Cardiac fibroblast (primary cell): ENCODE measurements around the gene NPL.
A peak's percentile ranks its signal among the peaks of the same experiment; 100 is the strongest.

Source experiments
- DNase-seq, 2 donors: peaks; one replicate each; pipeline versions ENCODE4 v3.0.0 to v3.0.0-alpha.2; 2010; ENCODE audit warnings: low read depth in 2 of 2
- H3K4me3 ChIP-seq, 2 donors: replicated peaks in 1 of 2; 1 replicate in 1 of 2; 2 replicates in 1 of 2; pipeline ENCODE4 v1.5.1; 2011; ENCODE audit warnings: low read depth in 2 of 2, low read length in 2 of 2, mild to moderate bottlenecking in 2 of 2, moderate library complexity in 1 of 2
- CTCF ChIP-seq: IDR thresholded peaks from one replicate; pipeline ENCODE4 v1.5.1; 2011; ENCODE audit warnings: low read depth, mild to moderate bottlenecking, low read length, inconsistent platforms

Gene NPL

GRCh38 chr1:182789138-182790076 lies at the start of gene NPL:
Gene NPL, plus strand, starts transcription at chr1:182789773. Its CDS starts 4,599 bp downstream, at chr1:182794372.
- TF ChIP-seq CTCF: no peak
- peak; percentile 73 to 86 for DNase-seq
- peak within 1 kb of the TSS; percentile 59 to 69 for H3K4me3 ChIP-seq

DNA sequence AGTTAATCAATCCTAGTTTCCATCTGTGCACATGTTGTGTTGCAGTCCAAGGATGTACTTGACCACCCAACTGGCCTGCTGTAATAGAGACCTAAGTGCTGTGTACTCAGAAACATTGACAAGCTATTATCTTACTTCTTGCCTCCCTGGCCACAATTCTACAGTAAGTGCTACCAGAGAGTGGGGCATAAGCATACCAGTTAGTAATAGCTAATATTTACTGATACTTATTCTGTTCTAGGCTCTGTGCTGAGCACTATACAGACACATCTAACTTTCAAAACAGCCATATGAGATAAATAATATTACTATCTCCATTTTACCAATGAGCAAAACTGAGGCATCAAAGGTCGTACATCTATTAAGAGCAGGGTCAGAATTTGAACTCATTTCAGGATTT lies 49.5 kb upstream of the NPL start:
- H3K4me3 ChIP-seq: no peak overlapping the region
- DNase-seq: no peak
- TF ChIP-seq CTCF: no peak

GRCh38 chr1:182742780-182743179 lies 46.8 kb upstream of the NPL start:
- no peak for TF ChIP-seq CTCF
- H3K4me3 ChIP-seq: no peak overlapping the region
- DNase-seq: no peak

DNA sequence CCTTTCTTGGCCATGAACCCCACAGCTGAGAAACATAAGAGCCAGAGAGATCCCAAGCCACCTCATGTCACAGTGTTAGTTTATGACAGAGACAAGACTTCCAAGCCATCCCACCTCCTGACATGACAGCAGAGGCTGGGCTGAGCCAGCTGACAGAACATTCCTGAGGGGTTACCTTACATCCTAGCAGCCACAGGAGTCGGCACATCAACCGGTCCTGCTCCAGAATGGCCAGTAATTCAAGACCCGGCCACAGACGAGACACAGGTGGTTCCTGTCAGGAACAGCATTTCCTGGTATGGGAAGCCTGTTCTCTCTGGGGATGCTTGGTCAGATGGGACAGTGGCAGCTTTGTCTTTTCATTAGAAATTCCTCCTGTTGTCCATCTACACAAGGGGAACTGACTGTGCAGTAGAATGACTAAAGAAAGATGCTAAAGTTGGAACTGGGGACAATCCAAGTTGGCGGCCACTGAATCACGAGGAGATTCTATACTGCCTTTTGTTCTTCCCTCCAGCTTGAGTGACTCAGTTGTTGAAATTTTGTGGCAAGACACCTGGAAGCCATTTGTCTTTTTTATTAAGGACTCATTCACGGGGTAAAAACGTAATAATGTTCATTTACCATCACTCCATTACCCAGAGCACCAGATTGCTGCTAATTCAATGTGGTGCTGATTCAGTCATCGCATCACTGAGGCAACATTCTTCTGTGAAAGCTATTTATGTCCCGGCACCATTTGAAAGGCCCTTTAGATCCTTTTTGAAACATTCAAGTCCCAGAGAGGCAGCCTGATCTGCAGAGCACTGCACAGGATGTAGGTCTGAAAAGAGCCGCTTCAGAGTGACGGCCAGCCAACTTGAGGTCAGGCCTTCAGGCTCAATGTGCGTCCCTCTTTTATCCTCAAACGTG lies 37.2 kb upstream of the NPL start:
- no peak for TF ChIP-seq CTCF
- DNase-seq: peak; percentile 2 to 48
- no peak overlapping the region for H3K4me3 ChIP-seq

DNA sequence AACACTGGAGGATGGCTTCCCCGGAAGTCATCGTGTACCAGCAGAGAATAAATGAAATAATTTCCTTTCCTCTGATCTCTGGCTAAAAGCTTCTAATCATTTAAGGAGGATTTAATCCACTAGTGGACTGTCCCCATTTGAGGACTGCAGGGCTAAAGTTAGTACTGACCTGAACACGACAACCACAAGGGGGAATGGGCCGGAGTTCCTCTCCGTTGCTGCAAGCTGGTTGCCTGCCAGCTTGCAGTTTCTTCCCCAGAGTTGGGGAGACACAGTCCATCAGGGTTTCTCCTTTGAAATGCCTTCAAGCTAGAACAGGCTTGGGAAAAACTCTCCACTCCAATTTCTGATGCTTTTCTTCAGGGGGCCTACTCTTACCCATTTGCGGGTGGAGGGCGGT lies 35.5 kb upstream of the NPL start:
- no peak for DNase-seq
- no peak overlapping the region for H3K4me3 ChIP-seq
- TF ChIP-seq CTCF: no peak

GRCh38 chr1:182754543-182755314 lies 34.8 kb upstream of the NPL start:
- TF ChIP-seq CTCF: no peak

More at GRCh38 chr1:182754543-182755314, 34.8 kb upstream of the NPL start:
- H3K4me3 ChIP-seq: no peak overlapping the region
- no peak for DNase-seq
